Liver (tissue), 9 donors: ENCODE measurements around the gene ITGB4. TPM values are rescaled to one million over a fixed set of nuclear protein-coding genes. Genes with fewer than 3 reads are reported as not detected.

Experiments used
- DNase-seq: peaks from one replicate; pipeline ENCODE4 v3.0.0-alpha.2; 2017; ENCODE audit warnings: low spot score
- H3K27ac ChIP-seq, 2 donors: one replicate each; pipeline ENCODE4 v1.7.0; 2013; ENCODE audit warnings: inconsistent platforms in 2 of 2, low read length in 2 of 2, control low read depth in 1 of 2, low read depth in 1 of 2, mild to moderate bottlenecking in 1 of 2
- H3K27me3 ChIP-seq, 4 donors: one replicate each; pipeline versions ENCODE4 v1.6.1 to v1.7.0; 2013; ENCODE audit warnings: low read length in 3 of 4, inconsistent platforms in 1 of 4, mild to moderate bottlenecking in 1 of 4, moderate library complexity in 1 of 4; ENCODE audit not compliant: control insufficient read depth in 4 of 4, insufficient read depth in 4 of 4
- H3K36me3 ChIP-seq, 4 donors: one replicate each; pipeline versions ENCODE4 v1.6.1 to v1.7.0; 2013; ENCODE audit warnings: low read length in 3 of 4, mild to moderate bottlenecking in 3 of 4, low read depth in 1 of 4, moderate library complexity in 1 of 4; ENCODE audit not compliant: control insufficient read depth in 4 of 4, insufficient read depth in 3 of 4
- H3K4me1 ChIP-seq, 4 donors: one replicate each; pipeline versions ENCODE4 v1.6.1 to v1.7.0; 2013; ENCODE audit warnings: low read length in 3 of 4, mild to moderate bottlenecking in 3 of 4, moderate library complexity in 1 of 4; ENCODE audit not compliant: control insufficient read depth in 4 of 4, insufficient read depth in 4 of 4
- H3K4me3 ChIP-seq, 3 donors: one replicate each; pipeline versions ENCODE4 v1.6.1 to v1.7.0; 2013; ENCODE audit warnings: low read length in 3 of 3, control low read depth in 1 of 3, low read depth in 1 of 3, mild to moderate bottlenecking in 1 of 3
- H3K9ac ChIP-seq, 2 donors: one replicate each; pipeline ENCODE4 v1.7.0; 2013; ENCODE audit warnings: low read length in 2 of 2, mild to moderate bottlenecking in 2 of 2, moderate library complexity in 2 of 2, control low read depth in 1 of 2, low read depth in 1 of 2
- H3K9me3 ChIP-seq, 4 donors: one replicate each; pipeline versions ENCODE4 v1.6.1 to v1.7.0; 2013; ENCODE audit warnings: low read length in 3 of 4; ENCODE audit not compliant: control insufficient read depth in 4 of 4
- CTCF ChIP-seq: fragments of 150-350 bp; IDR thresholded peaks from 2 replicates; pipeline ENCODE4 v1.5.1; 2017; ENCODE audit warnings: improper control_type of control experiment, low read depth, low read length; ENCODE audit not compliant: missing input control
- FOXA2 ChIP-seq: IDR thresholded peaks from 2 replicates; pipeline ENCODE4 v1.6.1; 2016; ENCODE audit warnings: antibody characterized with exemption
- GABPA ChIP-seq, 2 donors: IDR thresholded peaks in 1 of 2; conservative IDR thresholded peaks in 1 of 2; 2 replicates each; pipeline ENCODE4 v1.6.1; 2016; ENCODE audit warnings: antibody characterized with exemption in 2 of 2, mild to moderate bottlenecking in 1 of 2, moderate library complexity in 1 of 2
- HNF4A ChIP-seq, 2 donors: conservative IDR thresholded peaks; 2 replicates each; pipeline ENCODE4 v1.6.1; 2016; ENCODE audit warnings: antibody characterized with exemption in 2 of 2, mild to moderate bottlenecking in 2 of 2
- JUND ChIP-seq, 2 donors: IDR thresholded peaks; 2 replicates each; pipeline ENCODE4 v1.6.1; 2016; ENCODE audit warnings: antibody characterized with exemption in 2 of 2
- NR2F2 ChIP-seq: IDR thresholded peaks from 2 replicates; pipeline ENCODE4 v1.6.1; 2016; ENCODE audit warnings: antibody characterized with exemption
- REST ChIP-seq: IDR thresholded peaks from 2 replicates; pipeline ENCODE4 v1.6.1; 2016; ENCODE audit warnings: antibody characterized with exemption, mild to moderate bottlenecking
- TAF1 ChIP-seq: conservative IDR thresholded peaks from 2 replicates; pipeline ENCODE4 v1.6.1; 2016; ENCODE audit warnings: antibody characterized with exemption, mild to moderate bottlenecking
- YY1 ChIP-seq: IDR thresholded peaks from 2 replicates; pipeline ENCODE4 v1.6.1; 2016; ENCODE audit warnings: antibody characterized with exemption, mild to moderate bottlenecking
- WGBS: extraction: QIAGEN DNeasy Blood & Tissue Kit; methylation state at CpG from one replicate; pipeline ENCODE4 v1.1.7; 2013; 5-methylcytosine and 5-hydroxymethylcytosine counted together
- polyA plus RNA-seq, 2 donors: library from polyadenylated mRNA; stranded (reverse) in 1 of 2; unstranded in 1 of 2; fragments of 200-250 nt in 1 of 2; fragments of >200 nt in 1 of 2; fragmentation: Nextera tagmentation in 1 of 2; extraction: Ambion mirVana in 1 of 2; gene quantifications; one replicate each; pipeline versions ENCODE4 v1.2.1 to v1.2.3, GENCODE V29; 2013 to 2015
- total RNA-seq, 2 donors: library from RNA; depleted of rRNA; stranded (reverse); fragments of >200 nt; gene quantifications; one replicate each; pipeline ENCODE4 v1.2.3, GENCODE V29; 2014
- donor health status: healthy.
- donor health status: healthy.
- donor health status: healthy.
- donor health status: healthy.
- donor health status: healthy.

ITGB4 gene
- total and polyA plus RNA-seq, 4 donors, result 0.42 to 1.4 (median 1.3) TPM

- no peak for TF ChIP-seq FOXA2
- TF ChIP-seq HNF4A (conservative IDR thresholded peaks at IDR 0.05), result no peak
- TF ChIP-seq REST, result no peak
- TF ChIP-seq TAF1, result no peak
Observed at GRCh38 chr17:75799402-75799801, 78.1 kb downstream of the ITGB4 start (continued).

GRCh38 chr17:75803883-75804282 is 82.6 kb downstream of the ITGB4 start:
- Histone ChIP-seq H3K4me1 (peaks cover 0 to 16% (median 7%) of the 10 kb centered on the region in 4 donors), H3K27me3 (no peaks in the 10 kb centered on the region), H3K9me3 (no peaks in the 10 kb centered on the region), H3K4me3 (no peak overlapping the region), H3K27ac (no peak overlapping the region), H3K36me3 (peaks cover 4 to 11% (median 7%) of the 10 kb centered on the region in 4 donors), H3K9ac (no peak overlapping the region)
- TF ChIP-seq CTCF, result no peak
- no peak for TF ChIP-seq TAF1
- no peak for TF ChIP-seq FOXA2
- no peak for TF ChIP-seq GABPA (IDR thresholded peaks at IDR 0.05 in 1 of 2, conservative IDR thresholded peaks at IDR 0.05 in 1 of 2)
- no peak for TF ChIP-seq YY1
- DNase-seq, result no peak
- WGBS, result 99% methylated on average over 1 of the region's 1 CpG

- H3K27me3 ChIP-seq, result no peaks in the 10 kb centered on the region
- no peaks in the 10 kb centered on the region for H3K9me3 ChIP-seq
- H3K4me3 ChIP-seq, result no peak overlapping the region
- H3K4me1 ChIP-seq, result peaks cover 0 to 27% (median 17%) of the 10 kb centered on the region in 4 donors
- H3K36me3 ChIP-seq, result peaks cover 0 to 8% (median under 1%) of the 10 kb centered on the region in 4 donors
- no peak for TF ChIP-seq JUND (IDR thresholded peaks at IDR 0.05)
- no peak for TF ChIP-seq NR2F2
- no peak for TF ChIP-seq TAF1
- no peak overlapping the region for H3K27ac ChIP-seq
- 91% methylated on average over 4 of the region's 4 CpGs for WGBS
- H3K9ac ChIP-seq, result no peak overlapping the region
- no peak for DNase-seq
Observed at GRCh38 chr17:75806822-75807500, 85.7 kb downstream of the ITGB4 start.

Other genes with a start within 250 kb of the ITGB4 start
- gene CASKIN2, start 205.9 kb upstream of the ITGB4 start, total RNA-seq, result 10 to 100 TPM in 1 of 2 donors, 1 to 10 TPM in 1; 5.9 to 11.4 TPM
- gene CASKIN2, start 205.9 kb upstream of the ITGB4 start, polyA plus RNA-seq, result 10 to 100 TPM in 1 of 2 donors, 1 to 10 TPM in 1; 2.3 to 12.1 TPM
- gene TSEN54, start 204.9 kb upstream of the ITGB4 start, total RNA-seq, result 10 to 100 TPM; 10.8 to 15.1 TPM
- 10 to 100 TPM in 1 of 2 donors, 1 to 10 TPM in 1; 9.1 to 13.9 TPM for gene TSEN54, start 204.9 kb upstream of the ITGB4 start, polyA plus RNA-seq
- gene LLGL2, start 195.8 kb upstream of the ITGB4 start, total RNA-seq, result 10 to 100 TPM; 23.2 to 69.6 TPM
- 10 to 100 TPM; 34.9 to 42.1 TPM for gene LLGL2, start 195.8 kb upstream of the ITGB4 start, polyA plus RNA-seq
- 10 to 100 TPM; 21.2 to 34.4 TPM for gene MYO15B, start 133.7 kb upstream of the ITGB4 start, total RNA-seq
- 10 to 100 TPM; 13.3 to 14.8 TPM for gene MYO15B, start 133.7 kb upstream of the ITGB4 start, polyA plus RNA-seq
- 10 to 100 TPM in 1 of 2 donors, under 1 TPM in 1; 0.25 to 54.9 TPM for gene SMIM5, start 88.0 kb upstream of the ITGB4 start, total RNA-seq
- gene SMIM5, start 88.0 kb upstream of the ITGB4 start, polyA plus RNA-seq, result under 1 TPM; 0.10 TPM
- 10 to 100 TPM; 12.1 to 15.1 TPM for gene RECQL5, start 54.3 kb upstream of the ITGB4 start, total RNA-seq
- gene RECQL5, start 54.3 kb upstream of the ITGB4 start, polyA plus RNA-seq, result 10 to 100 TPM in 1 of 2 donors, 1 to 10 TPM in 1; 8.3 to 10.9 TPM
- 10 to 100 TPM; 20.9 to 32.5 TPM for gene SAP30BP, start 54.1 kb upstream of the ITGB4 start, total RNA-seq
- 10 to 100 TPM; 27.9 to 33.4 TPM for gene SAP30BP, start 54.1 kb upstream of the ITGB4 start, polyA plus RNA-seq
- 100 to 1,000 TPM in 1 of 2 donors, 10 to 100 TPM in 1; 80.3 to 111 TPM for gene GALK1, start 43.7 kb downstream of the ITGB4 start, total RNA-seq
- 100 to 1,000 TPM in 1 of 2 donors, 10 to 100 TPM in 1; 59.0 to 230 TPM for gene GALK1, start 43.7 kb downstream of the ITGB4 start, polyA plus RNA-seq
- gene UNK, start 63.3 kb downstream of the ITGB4 start, total RNA-seq, result 10 to 100 TPM; 11.5 to 16.4 TPM
- 1 to 10 TPM; 4.0 to 6.4 TPM for gene UNK, start 63.3 kb downstream of the ITGB4 start, polyA plus RNA-seq
- gene UNC13D, start 122.9 kb downstream of the ITGB4 start, total RNA-seq, result 10 to 100 TPM; 10.3 to 22.9 TPM
- gene UNC13D, start 122.9 kb downstream of the ITGB4 start, polyA plus RNA-seq, result 1 to 10 TPM; 2.1 to 4.9 TPM
- 10 to 100 TPM; 29.0 to 32.5 TPM for gene WBP2, start 133.9 kb downstream of the ITGB4 start, total RNA-seq
- 10 to 100 TPM; 70.7 to 99.4 TPM for gene WBP2, start 133.9 kb downstream of the ITGB4 start, polyA plus RNA-seq
- gene TRIM47, start 157.1 kb downstream of the ITGB4 start, total RNA-seq, result 10 to 100 TPM in 1 of 2 donors, 1 to 10 TPM in 1; 6.9 to 15.4 TPM
- 10 to 100 TPM; 12.2 to 18.5 TPM for gene TRIM47, start 157.1 kb downstream of the ITGB4 start, polyA plus RNA-seq
- 1 to 10 TPM; 7.7 to 8.6 TPM for gene TRIM65, start 175.5 kb downstream of the ITGB4 start, total RNA-seq
- 1 to 10 TPM; 1.5 to 5.3 TPM for gene TRIM65, start 175.5 kb downstream of the ITGB4 start, polyA plus RNA-seq
- 10 to 100 TPM; 23.0 to 43.9 TPM for gene MRPL38, start 183.4 kb downstream of the ITGB4 start, total RNA-seq
- gene MRPL38, start 183.4 kb downstream of the ITGB4 start, polyA plus RNA-seq, result 10 to 100 TPM; 57.1 to 63.9 TPM
- gene FBF1, start 219.6 kb downstream of the ITGB4 start, total RNA-seq, result 1 to 10 TPM; 2.3 to 5.6 TPM
- gene FBF1, start 219.6 kb downstream of the ITGB4 start, polyA plus RNA-seq, result 1 to 10 TPM in 1 of 2 donors, under 1 TPM in 1; 0.39 to 1.2 TPM